Vagina (tissue), 2 donors: ENCODE data around the gene CRTC2. TPM values are rescaled to one million over a fixed set of nuclear protein-coding genes. Genes with fewer than 3 reads are reported as not detected.
A peak's percentile ranks its signal among the peaks of the same experiment; 100 is the strongest.

Source experiments
- DNase-seq, 2 donors: peaks; one replicate each; pipeline ENCODE4 v3.0.0-alpha.2; 2017; ENCODE audit errors: extremely low spot score in 2 of 2
- H3K27ac ChIP-seq: fragments of 200-600 bp; sonication (generic); one replicate; pipeline ENCODE4 v1.5.1; 2019
- H3K27me3 ChIP-seq: fragments of 200-600 bp; sonication (generic); one replicate; pipeline ENCODE4 v1.5.1; 2019
- H3K36me3 ChIP-seq, 2 donors: fragments of 200-600 bp; sonication (generic); one replicate each; pipeline ENCODE4 v1.5.1; 2017 to 2019
- H3K4me1 ChIP-seq: fragments of 200-600 bp; sonication (generic); one replicate; pipeline ENCODE4 v1.5.1; 2019
- H3K4me3 ChIP-seq, 2 donors: fragments of 200-600 bp; sonication (generic); 1 replicate in 1 of 2; 2 replicates in 1 of 2; pipeline ENCODE4 v1.5.1; 2016 to 2019
- H3K9me3 ChIP-seq: fragments of 200-600 bp; sonication (generic); one replicate; pipeline ENCODE4 v1.5.1; 2019
- POLR2A ChIP-seq, 2 donors: fragments of 450-650 bp; IDR thresholded peaks; one replicate each; pipeline ENCODE4 v1.6.1; 2017; ENCODE audit warnings: antibody characterized with exemption in 2 of 2, mild to moderate bottlenecking in 2 of 2, moderate library complexity in 2 of 2
- POLR2AphosphoS5 ChIP-seq, 2 donors: sonication (generic); formaldehyde crosslinking; IDR thresholded peaks; one replicate each; pipeline ENCODE4 v1.9.0; 2017; ENCODE audit warnings: antibody characterized with exemption in 2 of 2, mild to moderate bottlenecking in 2 of 2, low read depth in 1 of 2; ENCODE audit not compliant: insufficient read depth in 1 of 2
- intact Hi-C: fragments of 100-400 bp; cut with DNase I; formaldehyde crosslinking; loops from one replicate; pipeline ENCODE4 v1.15.1; 2023
- total RNA-seq: library from RNA; depleted of rRNA; stranded (reverse); fragments of >200 nt; gene quantifications from one replicate; pipeline ENCODE4 v1.2.3, GENCODE V29; 2016
- TF ChIP-seq, protein P1 (sequence below), 3 experiments: fragments of 450-650 bp in 2 of 3; fragments of 200-600 bp in 1 of 3; sonication (generic) in 1 of 3; IDR thresholded peaks; one replicate each; pipeline ENCODE4 v1.5.1; 2017 to 2019; ENCODE audit warnings: antibody characterized with exemption in 3 of 3, mild to moderate bottlenecking in 2 of 3, moderate library complexity in 2 of 3

The CRTC2 gene
- total RNA-seq, 1 donor from 2014 or later: 19.2 TPM

GRCh38 chr1:153961421-153961820 lies 3.0 kb upstream of the CRTC2 start:
- Histone ChIP-seq H3K27ac (peak overlapping the region; percentile 96), H3K4me1 (peaks cover 67% of the 10 kb centered on the region), H3K4me3 (no peak overlapping the region), H3K36me3 (peaks cover 0 to 9% of the 10 kb centered on the region in 2 donors), H3K9me3 (no peaks in the 10 kb centered on the region), H3K27me3 (no peaks in the 10 kb centered on the region)
- TF ChIP-seq POLR2AphosphoS5 (IDR thresholded peaks at IDR 0.05; ENCODE audit: insufficient read depth in 1 of 2, low read depth in 1 of 2): no peak
- TF ChIP-seq, protein P1, sequence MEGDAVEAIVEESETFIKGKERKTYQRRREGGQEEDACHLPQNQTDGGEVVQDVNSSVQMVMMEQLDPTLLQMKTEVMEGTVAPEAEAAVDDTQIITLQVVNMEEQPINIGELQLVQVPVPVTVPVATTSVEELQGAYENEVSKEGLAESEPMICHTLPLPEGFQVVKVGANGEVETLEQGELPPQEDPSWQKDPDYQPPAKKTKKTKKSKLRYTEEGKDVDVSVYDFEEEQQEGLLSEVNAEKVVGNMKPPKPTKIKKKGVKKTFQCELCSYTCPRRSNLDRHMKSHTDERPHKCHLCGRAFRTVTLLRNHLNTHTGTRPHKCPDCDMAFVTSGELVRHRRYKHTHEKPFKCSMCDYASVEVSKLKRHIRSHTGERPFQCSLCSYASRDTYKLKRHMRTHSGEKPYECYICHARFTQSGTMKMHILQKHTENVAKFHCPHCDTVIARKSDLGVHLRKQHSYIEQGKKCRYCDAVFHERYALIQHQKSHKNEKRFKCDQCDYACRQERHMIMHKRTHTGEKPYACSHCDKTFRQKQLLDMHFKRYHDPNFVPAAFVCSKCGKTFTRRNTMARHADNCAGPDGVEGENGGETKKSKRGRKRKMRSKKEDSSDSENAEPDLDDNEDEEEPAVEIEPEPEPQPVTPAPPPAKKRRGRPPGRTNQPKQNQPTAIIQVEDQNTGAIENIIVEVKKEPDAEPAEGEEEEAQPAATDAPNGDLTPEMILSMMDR (IDR thresholded peaks at IDR 0.05): no peak
- no peak for TF ChIP-seq POLR2A (IDR thresholded peaks at IDR 0.05)
- no peak for DNase-seq
- intact Hi-C loops: no loop called here

GRCh38 chr1:153960206-153960605 lies 1.8 kb upstream of the CRTC2 start:
- H3K9me3 ChIP-seq: no peaks in the 10 kb centered on the region
- peak overlapping the region; percentile 90 for H3K27ac ChIP-seq
- peaks cover 67% of the 10 kb centered on the region for H3K4me1 ChIP-seq
- no peak for TF ChIP-seq POLR2AphosphoS5 (IDR thresholded peaks at IDR 0.05; ENCODE audit: insufficient read depth in 1 of 2, low read depth in 1 of 2)
- TF ChIP-seq, protein P1 (IDR thresholded peaks at IDR 0.05): no peak
- no peak for TF ChIP-seq POLR2A (IDR thresholded peaks at IDR 0.05)
- no peak for DNase-seq
- peaks cover 0 to 9% of the 10 kb centered on the region in 2 donors for H3K36me3 ChIP-seq
- H3K4me3 ChIP-seq: no peak overlapping the region
- H3K27me3 ChIP-seq: no peaks in the 10 kb centered on the region
- intact Hi-C loops: no loop called here

DNA sequence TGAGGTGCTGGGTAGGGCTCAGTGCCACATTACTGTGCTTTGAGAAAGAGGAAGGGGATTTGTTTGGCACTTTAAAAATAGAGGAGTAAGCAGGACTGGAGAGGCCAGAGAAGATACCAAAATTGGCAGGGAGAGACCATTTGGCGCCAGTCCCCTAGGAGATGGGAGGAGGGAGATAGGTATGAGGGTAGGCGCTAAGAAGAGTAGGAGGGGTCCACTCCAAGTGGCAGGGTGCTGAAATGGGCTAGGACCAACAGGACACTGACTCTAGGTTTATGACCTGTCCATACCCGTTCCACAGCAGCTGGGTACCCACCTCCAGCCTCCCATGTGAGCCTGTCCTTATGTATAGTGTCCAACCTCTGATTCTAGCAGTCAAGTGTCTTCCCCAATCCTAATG lies 1.0 kb upstream of the CRTC2 start:
- Histone ChIP-seq H3K36me3 (peaks cover 0 to 13% of the 10 kb centered on the region in 2 donors), H3K4me1 (peaks cover 67% of the 10 kb centered on the region), H3K9me3 (no peaks in the 10 kb centered on the region), H3K27me3 (no peaks in the 10 kb centered on the region), H3K27ac (peak overlapping the region; percentile 90), H3K4me3 (no peak overlapping the region)
- no peak for DNase-seq
- intact Hi-C loops: loop anchor here (10.0 kb wide), 1 partner anchor 285 kb away; the partner anchor contains the start of genes ILF2 and NPR1
- TF ChIP-seq, protein P1 (IDR thresholded peaks at IDR 0.05): no peak
- no peak for TF ChIP-seq POLR2A (IDR thresholded peaks at IDR 0.05)
- TF ChIP-seq POLR2AphosphoS5 (IDR thresholded peaks at IDR 0.05; ENCODE audit: insufficient read depth in 1 of 2, low read depth in 1 of 2): no peak

- Histone ChIP-seq H3K27me3 (no peaks in the 10 kb centered on the region), H3K4me1 (peaks cover 64% of the 10 kb centered on the region), H3K36me3 (peaks cover 0 to 15% of the 10 kb centered on the region in 2 donors), H3K4me3 (peak overlapping the region; percentile 89 to 97), H3K9me3 (no peaks in the 10 kb centered on the region), H3K27ac (peak overlapping the region; percentile 90)
- intact Hi-C loops: loop anchor here (10.0 kb wide), 1 partner anchor 284 kb away; the partner anchor contains the start of genes ILF2 and NPR1
- DNase-seq: no peak
- TF ChIP-seq POLR2A (IDR thresholded peaks at IDR 0.05): no peak
- TF ChIP-seq, protein P1 (IDR thresholded peaks at IDR 0.05): no peak
- TF ChIP-seq POLR2AphosphoS5 (IDR thresholded peaks at IDR 0.05; ENCODE audit: insufficient read depth in 1 of 2, low read depth in 1 of 2): no peak
Observed at GRCh38 chr1:153958961-153959260, 499 bp upstream of the CRTC2 start.

DNA sequence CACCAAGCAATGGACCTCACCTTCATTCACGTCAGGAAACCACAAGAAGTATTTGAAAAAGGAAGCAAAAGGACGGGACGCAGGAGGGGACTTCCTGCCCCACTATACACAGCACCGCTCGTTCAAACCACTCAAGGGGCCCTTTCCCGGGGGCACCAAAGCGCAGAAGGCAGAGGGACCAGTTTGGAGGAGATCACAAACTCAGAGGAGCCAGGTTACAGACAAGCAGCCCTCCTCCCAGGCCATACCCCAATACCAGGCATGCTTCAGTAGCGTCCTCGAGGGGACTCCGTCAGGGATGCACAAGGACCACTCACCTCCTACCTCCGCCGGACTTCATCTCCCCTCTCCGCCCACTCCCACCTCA lies 685 bp downstream of the CRTC2 start:
- intact Hi-C loops: loop anchor here (10.0 kb wide), 1 partner anchor 283 kb away; the partner anchor contains the start of genes ILF2 and NPR1
- DNase-seq: no peak
- Histone ChIP-seq H3K4me3 (peak overlapping the region; percentile 89 to 97), H3K27me3 (no peaks in the 10 kb centered on the region), H3K9me3 (no peaks in the 10 kb centered on the region), H3K27ac (peak overlapping the region; percentile 90), H3K4me1 (peaks cover 59% of the 10 kb centered on the region), H3K36me3 (peaks cover 0 to 21% of the 10 kb centered on the region in 2 donors)
- TF ChIP-seq POLR2AphosphoS5 (IDR thresholded peaks at IDR 0.05; ENCODE audit: insufficient read depth in 1 of 2, low read depth in 1 of 2): no peak
- TF ChIP-seq POLR2A (IDR thresholded peaks at IDR 0.05): no peak
- TF ChIP-seq, protein P1 (IDR thresholded peaks at IDR 0.05): no peak
